ENCODE data around the gene RRP8. TPM values are rescaled to one million over a fixed set of nuclear protein-coding genes. Genes with fewer than 3 reads are reported as not detected.

RRP8 gene
- total and polyA plus RNA-seq, 2 donors (not counting 1 experiment from before 2014, with no cell fraction given), result 8.6 to 29.4 TPM

GRCh38 chr11:6650980-6651379, 47.6 kb upstream of the RRP8 start:
- intact Hi-C loops (cut with micrococcal nuclease), result no loop called here
- H3K9ac ChIP-seq (ENCODE audit: low read length), result no peak overlapping the region
- no peak overlapping the region for H3K27ac ChIP-seq (ENCODE audit: low read length in 2 of 2)
- Mint-ChIP-seq H3K27me3 (peaks cover 1% of the 10 kb centered on the region), H3K27ac (no peak overlapping the region), H3K4me1 (peaks cover 1% of the 10 kb centered on the region), H3K4me3 (no peak overlapping the region), H3K9me3 (ENCODE audit: insufficient read depth) (no peaks in the 10 kb centered on the region)
- no peak overlapping the region for H3K4me3 ChIP-seq (ENCODE audit: control extremely low read depth in 1 of 5, extremely low read depth in 1 of 5, insufficient read depth in 1 of 5, low read depth in 2 of 5, low read length in 4 of 5)
- 86% methylated on average over 5 of the region's 6 CpGs for WGBS (ENCODE audit: insufficient coverage)
- H3K79me2 ChIP-seq (ENCODE audit: control insufficient read depth, insufficient read depth, low read length), result no peaks in the 10 kb centered on the region
- no peaks in the 10 kb centered on the region for H3K9me3 ChIP-seq (ENCODE audit: control extremely low read depth in 1 of 3, control insufficient read depth in 2 of 3, insufficient read depth in 1 of 3, low read length in 2 of 3)
- H3K4me2 ChIP-seq (replicated peaks; ENCODE audit: low read depth, low read length, poor library complexity, severe bottlenecking), result no peak overlapping the region
- H3K27me3 ChIP-seq (replicated peaks in 1 of 4; ENCODE audit: control extremely low read depth in 1 of 4, control insufficient read depth in 3 of 4, insufficient read depth in 4 of 4, low read length in 3 of 4), result peaks cover 0 to 11% (median 6%) of the 10 kb centered on the region in 4 experiments
- no peak for DNase-seq
- H4K20me1 ChIP-seq (ENCODE audit: control insufficient read depth, insufficient read depth, low read length, poor library complexity, severe bottlenecking), result no peaks in the 10 kb centered on the region
- H2AFZ ChIP-seq (ENCODE audit: insufficient read depth, low read depth, low read length, poor library complexity, severe bottlenecking), result no peak overlapping the region
- CTCF ChIA-PET, result interaction anchor here (1.4 kb wide), 1 partner anchor 32 kb away, joined by 3 read pairs; the partner anchor contains the start of gene TPP1
- H3K36me3 ChIP-seq (replicated peaks in 1 of 2; ENCODE audit: control extremely low read depth in 1 of 2, control insufficient read depth in 1 of 2, extremely low read depth in 1 of 2, insufficient read depth in 2 of 2, low read length in 1 of 2), result no peaks in the 10 kb centered on the region
- no peak for TF ChIP-seq CTCF (IDR thresholded peaks at IDR 0.05)
- TF ChIP-seq EZH2 (IDR thresholded peaks at IDR 0.05; ENCODE audit: borderline replicate concordance, insufficient read depth, low read depth, low read length, poor library complexity, severe bottlenecking), result no peak
- POLR2A ChIA-PET, result no interaction called here
- peaks cover 32 to 37% of the 10 kb centered on the region in 2 donors for H3K4me1 ChIP-seq (ENCODE audit: control insufficient read depth in 2 of 2, insufficient read depth in 2 of 2, low read length in 2 of 2)
- no peak for ATAC-seq (ENCODE audit: low read depth)

GRCh38 chr11:6650104-6650503, 46.7 kb upstream of the RRP8 start:
- no peak overlapping the region for H3K4me3 Mint-ChIP-seq
- DNase-seq, result no peak
- Histone ChIP-seq H3K27ac (ENCODE audit: low read length in 2 of 2) (no peak overlapping the region), H2AFZ (ENCODE audit: insufficient read depth, low read depth, low read length, poor library complexity, severe bottlenecking) (no peak overlapping the region), H4K20me1 (ENCODE audit: control insufficient read depth, insufficient read depth, low read length, poor library complexity, severe bottlenecking) (no peaks in the 10 kb centered on the region), H3K4me3 (ENCODE audit: control extremely low read depth in 1 of 5, extremely low read depth in 1 of 5, insufficient read depth in 1 of 5, low read depth in 2 of 5, low read length in 4 of 5) (no peak overlapping the region), H3K4me1 (ENCODE audit: control insufficient read depth in 2 of 2, insufficient read depth in 2 of 2, low read length in 2 of 2) (peaks cover 38 to 42% of the 10 kb centered on the region in 2 donors), H3K9me3 (ENCODE audit: control extremely low read depth in 1 of 3, control insufficient read depth in 2 of 3, insufficient read depth in 1 of 3, low read length in 2 of 3) (no peaks in the 10 kb centered on the region), H3K36me3 (replicated peaks in 1 of 2; ENCODE audit: control extremely low read depth in 1 of 2, control insufficient read depth in 1 of 2, extremely low read depth in 1 of 2, insufficient read depth in 2 of 2, low read length in 1 of 2) (no peaks in the 10 kb centered on the region), H3K27me3 (replicated peaks in 1 of 4; ENCODE audit: control extremely low read depth in 1 of 4, control insufficient read depth in 3 of 4, insufficient read depth in 4 of 4, low read length in 3 of 4) (peaks cover 0 to 8% (median 5%) of the 10 kb centered on the region in 4 experiments), H3K79me2 (ENCODE audit: control insufficient read depth, insufficient read depth, low read length) (no peaks in the 10 kb centered on the region), H3K9ac (ENCODE audit: low read length) (no peak overlapping the region), H3K4me2 (replicated peaks; ENCODE audit: low read depth, low read length, poor library complexity, severe bottlenecking) (no peak overlapping the region)
- CTCF ChIA-PET, result interaction anchor here (0.7 to 2.5 kb wide), 3 partner anchors 18 to 119 kb away, joined by 3 to 13 read pairs (median 3); partner anchors contain the start of gene TPP1
- POLR2A ChIA-PET, result no interaction called here
- no peaks in the 10 kb centered on the region for H3K27me3 Mint-ChIP-seq
- H3K4me1 Mint-ChIP-seq, result no peaks in the 10 kb centered on the region
- H3K9me3 Mint-ChIP-seq (ENCODE audit: insufficient read depth), result no peaks in the 10 kb centered on the region
- ATAC-seq (ENCODE audit: low read depth), result no peak
- no peak overlapping the region for H3K27ac Mint-ChIP-seq
- TF ChIP-seq CTCF (IDR thresholded peaks at IDR 0.05), result no peak
- TF ChIP-seq EZH2 (IDR thresholded peaks at IDR 0.05; ENCODE audit: borderline replicate concordance, insufficient read depth, low read depth, low read length, poor library complexity, severe bottlenecking), result no peak
- intact Hi-C loops (cut with micrococcal nuclease), result no loop called here

Data from B cell (primary cell).